HepG2 (cell line): ENCODE data around the gene PITPNM2. TPM values are rescaled to one million over a fixed set of nuclear protein-coding genes. Genes with fewer than 3 reads are reported as not detected.

ENCODE experiments used
- HNF4G ChIP-seq, 2 experiments: sonication (generic) in 1 of 2; formaldehyde crosslinking in 1 of 2; IDR thresholded peaks; 2 replicates each; pipeline versions ENCODE4 v1.4.0 to v1.6.1; 2011 to 2020; ENCODE audit warnings: borderline replicate concordance in 2 of 2, low read depth in 2 of 2, mild to moderate bottlenecking in 2 of 2, low read length in 1 of 2, missing genetic modification reagents in 1 of 2, moderate library complexity in 1 of 2
- HNRNPH1 ChIP-seq: fragments of 200-400 bp; formaldehyde crosslinking; optimal IDR thresholded peaks from 2 replicates; pipeline ENCODE3; 2017; ENCODE audit warnings: mild to moderate bottlenecking, low read depth, low read length
- NR2C2 ChIP-seq: sonication (generic); formaldehyde crosslinking; IDR thresholded peaks from 2 replicates; pipeline ENCODE4 v1.4.0; 2020; ENCODE audit warnings: missing genetic modification reagents, mild to moderate bottlenecking, moderate library complexity, borderline replicate concordance
- POLR2G ChIP-seq: fragments of 200-400 bp; formaldehyde crosslinking; IDR thresholded peaks from 2 replicates; pipeline ENCODE4 v1.6.1; 2018; ENCODE audit warnings: mild to moderate bottlenecking, low read depth, low read length, moderate library complexity
- SKIL ChIP-seq: sonication (generic); formaldehyde crosslinking; IDR thresholded peaks from 2 replicates; pipeline ENCODE4 v1.8.0; 2022; ENCODE audit warnings: missing genetic modification reagents, mild to moderate bottlenecking, moderate library complexity, borderline replicate concordance
- SP140L ChIP-seq: sonication (generic); formaldehyde crosslinking; IDR thresholded peaks from 2 replicates; pipeline ENCODE4 v1.4.0; 2020; ENCODE audit warnings: missing genetic modification reagents, borderline replicate concordance
- TEAD3 ChIP-seq: optimal IDR thresholded peaks from 2 replicates; pipeline ENCODE3; 2016; ENCODE audit warnings: borderline replicate concordance
- ZFX ChIP-seq: sonication (generic); formaldehyde crosslinking; IDR thresholded peaks from 2 replicates; pipeline ENCODE4 v1.4.0; 2020; ENCODE audit warnings: mild to moderate bottlenecking, low read depth, missing genetic modification reagents, moderate library complexity
- ZGPAT ChIP-seq: IDR thresholded peaks from 2 replicates; pipeline ENCODE4 v1.6.1; 2016; ENCODE audit warnings: mild to moderate bottlenecking
- ZNF121 ChIP-seq: sonication (generic); formaldehyde crosslinking; IDR thresholded peaks from 2 replicates; pipeline ENCODE4 v1.5.0; 2020; ENCODE audit warnings: mild to moderate bottlenecking, missing genetic modification reagents
- ZNF441 ChIP-seq: sonication (generic); formaldehyde crosslinking; IDR thresholded peaks from 2 replicates; pipeline ENCODE4 v1.7.0; 2021; ENCODE audit warnings: missing genetic modification reagents, borderline replicate concordance
- ZNF687 ChIP-seq: sonication (generic); formaldehyde crosslinking; IDR thresholded peaks from 2 replicates; pipeline ENCODE4 v1.5.1; 2020; ENCODE audit warnings: mild to moderate bottlenecking, missing genetic modification reagents, moderate library complexity
- ZNF75D ChIP-seq: sonication (generic); formaldehyde crosslinking; IDR thresholded peaks from 2 replicates; pipeline ENCODE4 v1.8.1; 2023; ENCODE audit warnings: missing genetic modification reagents, mild to moderate bottlenecking, borderline replicate concordance
- ZNF879 ChIP-seq: sonication (generic); formaldehyde crosslinking; IDR thresholded peaks from 2 replicates; pipeline ENCODE4 v1.8.1; 2023; ENCODE audit warnings: missing genetic modification reagents
- polyA plus RNA-seq, 8 experiments: library from polyadenylated mRNA; depleted of rRNA in 3 of 8; stranded (reverse) in 7 of 8; unstranded in 1 of 8; fragments of >200 nt; fragmentation: Illumina TruSeq in 4 of 8; extraction: Trizol in 4 of 8; gene quantifications; 2 replicates each; pipeline versions ENCODE4 v1.2.1 to v1.2.3, GENCODE V29; 2011 to 2016; ENCODE audit warnings: low read depth in 4 of 8, missing spikeins in 1 of 8, mixed read lengths in 1 of 8; ENCODE audit not compliant: insufficient read depth in 1 of 8
- total RNA-seq, 5 experiments: library from RNA; depleted of rRNA; stranded (reverse); fragments of >200 nt; fragmentation: Illumina TruSeq; extraction: Trizol; gene quantifications; 2 replicates each; pipeline ENCODE4 v1.2.3, GENCODE V29; 2016; ENCODE audit warnings: low read depth in 1 of 5
- TF ChIP-seq, protein P1 (sequence below): sonication (generic); formaldehyde crosslinking; IDR thresholded peaks from 2 replicates; pipeline ENCODE4 v1.5.1; 2020; ENCODE audit warnings: mild to moderate bottlenecking, missing genetic modification reagents, borderline replicate concordance
- TF ChIP-seq, protein P2 (sequence below): sonication (generic); formaldehyde crosslinking; IDR thresholded peaks from 2 replicates; pipeline ENCODE4 v1.4.0; 2020; ENCODE audit warnings: missing genetic modification reagents, mild to moderate bottlenecking, borderline replicate concordance

The PITPNM2 gene
- total and polyA plus RNA-seq, 2 of the 13 experiments (the other 11 are each of a cell fraction or from before 2014, with no cell fraction given) = 4.2 to 5.3 TPM

DNA sequence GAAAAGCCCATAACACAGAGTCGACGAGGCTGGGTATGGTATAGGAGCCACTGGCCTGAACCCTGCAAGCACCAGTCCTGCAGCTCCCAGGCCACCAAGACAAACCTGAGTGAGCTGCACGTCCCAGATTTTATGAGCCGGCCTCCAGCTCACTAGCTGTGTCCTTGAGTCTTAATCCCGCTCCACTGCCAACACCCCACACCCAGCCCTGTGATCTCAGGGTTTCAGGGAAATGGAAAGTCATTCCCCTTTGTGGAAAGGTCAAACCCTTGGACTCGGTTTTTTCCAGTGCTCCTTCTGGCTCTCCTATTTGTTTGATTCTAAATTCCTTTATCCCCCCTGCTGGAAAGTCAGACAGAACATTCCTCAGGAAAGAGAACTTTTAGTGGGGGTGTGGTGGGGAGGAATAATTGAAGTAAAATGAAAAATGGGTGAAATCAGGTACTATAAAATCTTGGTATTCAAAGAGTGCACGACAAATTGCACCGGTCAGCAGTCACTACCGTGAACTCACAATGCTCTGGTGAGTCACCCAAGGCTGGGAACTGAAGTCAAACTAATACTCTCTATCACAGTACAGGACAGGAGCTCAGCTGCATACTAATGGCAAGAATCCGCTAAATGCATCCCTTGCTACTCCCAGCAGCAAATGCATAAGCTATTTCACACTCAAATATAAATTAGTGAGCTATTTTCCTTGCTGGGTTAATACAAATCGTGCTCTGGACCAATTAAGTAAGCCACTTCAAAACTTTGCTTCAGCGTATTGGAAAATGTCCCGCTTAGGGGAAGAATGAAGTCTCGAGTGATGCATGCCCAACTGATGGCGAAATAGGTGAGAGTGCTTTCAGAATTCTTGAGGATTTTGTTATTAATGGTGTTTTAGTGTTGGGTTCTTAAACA is 9.0 kb downstream of the PITPNM2 start (continued):
- TF ChIP-seq, protein P1, sequence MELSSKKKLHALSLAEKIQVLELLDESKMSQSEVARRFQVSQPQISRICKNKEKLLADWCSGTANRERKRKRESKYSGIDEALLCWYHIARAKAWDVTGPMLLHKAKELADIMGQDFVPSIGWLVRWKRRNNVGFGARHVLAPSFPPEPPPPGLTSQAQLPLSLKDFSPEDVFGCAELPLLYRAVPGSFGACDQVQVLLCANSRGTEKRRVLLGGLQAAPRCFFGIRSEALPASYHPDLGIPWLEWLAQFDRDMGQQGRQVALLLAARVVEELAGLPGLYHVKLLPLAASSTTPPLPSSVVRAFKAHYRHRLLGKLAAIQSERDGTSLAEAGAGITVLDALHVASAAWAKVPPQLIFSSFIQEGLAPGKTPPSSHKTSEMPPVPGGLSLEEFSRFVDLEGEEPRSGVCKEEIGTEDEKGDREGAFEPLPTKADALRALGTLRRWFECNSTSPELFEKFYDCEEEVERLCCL (CRISPR knock-in tag) = no peak
- no peak for TF ChIP-seq SP140L (CRISPR knock-in tag)
- TF ChIP-seq ZGPAT (CRISPR knock-in tag) = peak; percentile 68; the same call in 1 of the 2 replicates
- TF ChIP-seq ZNF75D = no peak
- TF ChIP-seq ZNF687 (CRISPR knock-in tag) = peak; percentile 76
- peak; percentile 60 for TF ChIP-seq TEAD3 (CRISPR knock-in tag)
- no peak for TF ChIP-seq HNRNPH1
- TF ChIP-seq, protein P2, sequence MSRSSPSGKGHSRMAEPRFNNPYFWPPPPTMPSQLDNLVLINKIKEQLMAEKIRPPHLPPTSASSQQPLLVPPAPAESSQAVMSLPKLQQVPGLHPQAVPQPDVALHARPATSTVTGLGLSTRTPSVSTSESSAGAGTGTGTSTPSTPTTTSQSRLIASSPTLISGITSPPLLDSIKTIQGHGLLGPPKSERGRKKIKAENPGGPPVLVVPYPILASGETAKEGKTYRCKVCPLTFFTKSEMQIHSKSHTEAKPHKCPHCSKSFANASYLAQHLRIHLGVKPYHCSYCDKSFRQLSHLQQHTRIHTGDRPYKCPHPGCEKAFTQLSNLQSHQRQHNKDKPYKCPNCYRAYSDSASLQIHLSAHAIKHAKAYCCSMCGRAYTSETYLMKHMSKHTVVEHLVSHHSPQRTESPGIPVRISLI (CRISPR knock-in tag) = peak; percentile 21; the same call in 1 of the 2 replicates
- TF ChIP-seq HNF4G (IDR thresholded peaks at IDR 0.05; ENCODE audit: borderline replicate concordance, low read depth, low read length) = peak; percentile 45; the same call in 1 of the 2 replicates
- TF ChIP-seq HNF4G (CRISPR knock-in tag; IDR thresholded peaks at IDR 0.05; ENCODE audit: borderline replicate concordance, low read depth) = no peak; the same call in 1 of the 2 replicates
- TF ChIP-seq POLR2G = peak; percentile 77
- TF ChIP-seq SKIL (CRISPR knock-in tag) = no peak; the same call in 1 of the 2 replicates
- TF ChIP-seq ZNF879 (CRISPR knock-in tag) = no peak
- no peak for TF ChIP-seq NR2C2 (CRISPR knock-in tag)
- TF ChIP-seq ZNF121 (CRISPR knock-in tag) = no peak
- peak; percentile 19; the same call in 1 of the 2 replicates for TF ChIP-seq ZFX
- no peak for TF ChIP-seq ZNF441 (CRISPR knock-in tag)
